DMS114 treated with DMSO at 0.1 percent for 48 hours (cell line): ENCODE results near the gene COLEC12.

Experiments
- DNase-seq: peaks from one replicate; lab custom pipeline; 2025; ENCODE audit not compliant: unreplicated experiment; lab: John Stamatoyannopoulos, UW

The COLEC12 gene

GRCh38 chr18:390741-391478 lies 109.6 kb downstream of the COLEC12 start:
- no peak for DNase-seq

- no peak for DNase-seq
These were observed 110.7 kb downstream of the COLEC12 start for GRCh38 chr18:389658-390357.

- no peak for DNase-seq
These were observed 112.3 kb downstream of the COLEC12 start for GRCh38 chr18:388200-388599.

GRCh38 chr18:386994-387393 lies 113.5 kb downstream of the COLEC12 start:
- DNase-seq = no peak

- no peak for DNase-seq
These were observed 115.6 kb downstream of the COLEC12 start for GRCh38 chr18:384897-385296.

GRCh38 chr18:383135-383534 lies 117.4 kb downstream of the COLEC12 start:
- DNase-seq = no peak

- no peak for DNase-seq
These were observed 118.0 kb downstream of the COLEC12 start for GRCh38 chr18:382423-382984.

- no peak for DNase-seq
These were observed 120.7 kb downstream of the COLEC12 start for GRCh38 chr18:379681-380330.

- no peak for DNase-seq
These were observed 122.4 kb downstream of the COLEC12 start for GRCh38 chr18:378079-378478.

GRCh38 chr18:377088-377487 lies 123.4 kb downstream of the COLEC12 start:
- no peak for DNase-seq

- no peak for DNase-seq
These were observed 124.2 kb downstream of the COLEC12 start for GRCh38 chr18:376311-376710.

GRCh38 chr18:374721-375168 lies 125.8 kb downstream of the COLEC12 start:
- no peak for DNase-seq

- DNase-seq = no peak
These were observed 126.7 kb downstream of the COLEC12 start for GRCh38 chr18:373780-374179.

GRCh38 chr18:371609-371982 lies 128.9 kb downstream of the COLEC12 start:
- no peak for DNase-seq

GRCh38 chr18:370751-371608 lies 129.5 kb downstream of the COLEC12 start:
- DNase-seq = no peak

GRCh38 chr18:369224-370015 lies 131.1 kb downstream of the COLEC12 start:
- no peak for DNase-seq

GRCh38 chr18:366466-367061 lies 133.9 kb downstream of the COLEC12 start:
- DNase-seq = no peak

GRCh38 chr18:365651-366050 lies 134.8 kb downstream of the COLEC12 start:
- DNase-seq = no peak

- no peak for DNase-seq
These were observed 136.2 kb downstream of the COLEC12 start for GRCh38 chr18:364256-364826.
